Breast epithelium (tissue), 3 donors: Measurements from ENCODE around the gene SCRN3.

Experiments used
- POLR2A ChIP-seq: fragments of 450-650 bp; IDR thresholded peaks from one replicate; pipeline ENCODE4 v1.6.1; 2016; ENCODE audit warnings: antibody characterized with exemption, mild to moderate bottlenecking, moderate library complexity
- POLR2AphosphoS5 ChIP-seq, 3 donors: sonication (generic); formaldehyde crosslinking; IDR thresholded peaks; one replicate each; pipeline ENCODE4 v1.6.1; 2017; ENCODE audit warnings: antibody characterized with exemption in 3 of 3
- TF ChIP-seq, protein P1 (sequence below), 3 donors: fragments of 450-650 bp; IDR thresholded peaks; one replicate each; pipeline ENCODE4 v1.5.1; 2016 to 2017; ENCODE audit warnings: antibody characterized with exemption in 3 of 3, mild to moderate bottlenecking in 3 of 3, moderate library complexity in 3 of 3

DNA sequence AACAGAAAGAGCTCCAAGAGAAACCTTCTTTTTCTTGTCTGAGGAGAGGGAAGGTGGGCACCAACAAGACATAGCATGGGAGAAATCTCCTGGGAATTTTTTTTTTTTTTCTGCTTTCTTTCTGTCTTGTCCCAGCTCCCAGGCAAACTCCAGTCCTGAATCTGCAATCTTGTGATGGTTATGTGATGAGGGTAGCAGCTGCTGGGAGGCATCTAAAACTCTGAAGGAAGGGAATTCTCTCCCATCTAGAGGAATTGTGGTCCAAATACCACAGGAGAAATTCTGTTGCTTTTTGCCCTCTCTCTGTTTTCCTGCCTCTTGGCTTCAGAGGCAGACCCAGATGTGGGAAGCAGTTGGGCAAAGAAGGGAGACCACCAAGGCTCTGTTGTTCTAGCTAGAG is 16.7 kb downstream of the SCRN3 start:
- TF ChIP-seq, protein P1, sequence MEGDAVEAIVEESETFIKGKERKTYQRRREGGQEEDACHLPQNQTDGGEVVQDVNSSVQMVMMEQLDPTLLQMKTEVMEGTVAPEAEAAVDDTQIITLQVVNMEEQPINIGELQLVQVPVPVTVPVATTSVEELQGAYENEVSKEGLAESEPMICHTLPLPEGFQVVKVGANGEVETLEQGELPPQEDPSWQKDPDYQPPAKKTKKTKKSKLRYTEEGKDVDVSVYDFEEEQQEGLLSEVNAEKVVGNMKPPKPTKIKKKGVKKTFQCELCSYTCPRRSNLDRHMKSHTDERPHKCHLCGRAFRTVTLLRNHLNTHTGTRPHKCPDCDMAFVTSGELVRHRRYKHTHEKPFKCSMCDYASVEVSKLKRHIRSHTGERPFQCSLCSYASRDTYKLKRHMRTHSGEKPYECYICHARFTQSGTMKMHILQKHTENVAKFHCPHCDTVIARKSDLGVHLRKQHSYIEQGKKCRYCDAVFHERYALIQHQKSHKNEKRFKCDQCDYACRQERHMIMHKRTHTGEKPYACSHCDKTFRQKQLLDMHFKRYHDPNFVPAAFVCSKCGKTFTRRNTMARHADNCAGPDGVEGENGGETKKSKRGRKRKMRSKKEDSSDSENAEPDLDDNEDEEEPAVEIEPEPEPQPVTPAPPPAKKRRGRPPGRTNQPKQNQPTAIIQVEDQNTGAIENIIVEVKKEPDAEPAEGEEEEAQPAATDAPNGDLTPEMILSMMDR (IDR thresholded peaks at IDR 0.05), result no peak
- TF ChIP-seq POLR2A (no peak), POLR2AphosphoS5 (IDR thresholded peaks at IDR 0.05) (no peak)
